ENCODE measurements around the gene ERFE.

ERFE gene

GRCh38 chr2:238139196-238140039, 19.4 kb upstream of the ERFE start:
- no peak for DNase-seq (ENCODE audit: low spot score)

DNA sequence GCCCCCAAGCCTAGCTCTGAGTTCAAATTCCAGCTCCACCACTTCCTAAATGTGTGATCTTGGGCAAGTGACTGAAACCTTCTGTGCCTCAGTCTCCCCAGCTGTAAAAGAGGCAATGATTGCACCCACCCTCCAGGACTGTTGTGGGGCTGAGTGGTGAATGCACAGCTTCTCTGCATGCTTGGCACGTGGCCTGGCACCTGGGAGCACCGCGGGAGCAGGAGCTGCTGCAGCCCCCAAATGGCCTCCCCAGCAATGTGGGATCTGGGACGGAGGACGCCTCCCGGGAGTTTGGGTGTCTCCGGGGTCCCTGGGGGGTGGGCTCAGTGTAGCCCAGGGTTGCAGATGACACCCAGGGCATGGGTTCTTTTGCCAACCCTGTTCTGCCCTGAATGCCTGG, 18.7 kb upstream of the ERFE start:
- no peak for DNase-seq (ENCODE audit: low spot score)

DNA sequence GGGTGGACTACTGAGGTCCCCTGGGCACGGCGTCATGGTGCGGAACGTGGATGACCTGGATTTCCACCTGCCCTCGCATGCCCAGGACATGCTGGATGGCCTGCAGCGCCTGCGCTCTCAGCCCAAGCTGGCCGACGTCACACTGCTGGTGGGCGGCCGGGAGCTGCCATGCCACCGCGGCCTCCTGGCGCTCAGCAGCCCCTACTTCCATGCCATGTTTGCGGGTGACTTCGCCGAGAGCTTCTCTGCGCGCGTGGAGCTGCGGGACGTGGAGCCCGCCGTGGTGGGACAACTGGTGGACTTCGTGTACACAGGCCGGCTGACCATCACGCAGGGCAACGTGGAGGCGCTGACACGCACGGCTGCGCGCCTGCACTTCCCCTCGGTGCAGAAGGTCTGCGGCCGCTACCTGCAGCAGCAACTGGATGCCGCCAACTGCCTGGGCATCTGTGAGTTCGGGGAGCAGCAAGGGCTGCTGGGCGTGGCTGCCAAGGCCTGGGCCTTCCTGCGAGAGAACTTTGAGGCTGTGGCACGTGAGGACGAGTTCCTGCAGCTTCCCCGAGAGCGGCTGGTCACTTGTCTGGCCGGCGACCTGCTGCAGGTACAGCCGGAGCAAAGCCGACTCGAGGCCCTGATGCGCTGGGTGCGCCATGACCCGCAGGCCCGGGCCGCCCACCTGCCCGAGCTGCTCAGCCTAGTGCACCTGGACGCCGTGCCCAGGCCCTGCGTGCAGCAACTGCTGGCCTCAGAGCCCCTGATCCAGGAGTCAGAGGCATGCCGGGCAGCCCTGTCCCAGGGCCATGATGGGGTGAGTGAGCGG, 17.8 kb upstream of the ERFE start:
- DNase-seq (ENCODE audit: low spot score): no peak

- peak; percentile 40 for DNase-seq (ENCODE audit: low spot score)
Measured at GRCh38 chr2:238141541-238142318, 17.0 kb upstream of the ERFE start.

DNA sequence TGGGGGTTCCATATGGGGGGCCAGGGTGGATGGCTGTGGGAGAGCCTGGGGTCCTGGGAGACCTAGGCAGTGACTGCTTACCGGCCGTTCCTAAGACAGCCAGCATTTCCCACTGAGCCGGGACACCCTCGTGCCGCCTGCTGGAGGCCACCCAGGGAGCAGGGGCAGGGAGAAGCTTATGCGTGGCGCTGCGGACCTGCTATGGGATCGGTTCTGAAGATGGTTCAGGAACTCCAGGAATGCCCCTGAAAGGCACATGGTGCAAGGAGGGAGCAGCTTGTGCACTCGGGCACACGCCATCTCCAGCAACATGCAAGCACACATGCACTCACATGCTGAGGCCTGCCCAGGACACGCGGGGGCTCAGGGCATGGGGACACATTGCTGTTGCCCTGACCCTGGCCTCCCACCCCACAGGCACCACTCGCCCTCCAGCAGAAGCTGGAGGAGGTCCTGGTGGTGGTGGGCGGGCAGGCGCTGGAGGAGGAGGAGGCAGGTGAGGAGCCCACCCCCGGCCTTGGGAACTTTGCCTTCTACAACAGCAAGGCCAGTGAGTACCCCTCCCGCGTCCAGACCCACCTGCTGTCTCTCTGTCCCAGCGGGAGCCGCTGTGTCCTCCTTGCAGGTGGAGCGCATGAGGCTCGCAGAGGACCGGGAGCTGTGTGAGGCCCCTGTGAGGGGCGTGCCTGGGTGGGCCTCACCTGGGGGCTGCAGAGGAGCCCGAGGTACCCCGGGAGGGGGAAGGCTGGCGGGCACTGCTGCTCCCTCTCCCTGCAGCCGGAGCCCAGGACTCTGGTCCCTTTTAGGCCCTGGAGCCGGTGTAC, 16.2 kb upstream of the ERFE start:
- no peak for DNase-seq (ENCODE audit: low spot score)

DNA sequence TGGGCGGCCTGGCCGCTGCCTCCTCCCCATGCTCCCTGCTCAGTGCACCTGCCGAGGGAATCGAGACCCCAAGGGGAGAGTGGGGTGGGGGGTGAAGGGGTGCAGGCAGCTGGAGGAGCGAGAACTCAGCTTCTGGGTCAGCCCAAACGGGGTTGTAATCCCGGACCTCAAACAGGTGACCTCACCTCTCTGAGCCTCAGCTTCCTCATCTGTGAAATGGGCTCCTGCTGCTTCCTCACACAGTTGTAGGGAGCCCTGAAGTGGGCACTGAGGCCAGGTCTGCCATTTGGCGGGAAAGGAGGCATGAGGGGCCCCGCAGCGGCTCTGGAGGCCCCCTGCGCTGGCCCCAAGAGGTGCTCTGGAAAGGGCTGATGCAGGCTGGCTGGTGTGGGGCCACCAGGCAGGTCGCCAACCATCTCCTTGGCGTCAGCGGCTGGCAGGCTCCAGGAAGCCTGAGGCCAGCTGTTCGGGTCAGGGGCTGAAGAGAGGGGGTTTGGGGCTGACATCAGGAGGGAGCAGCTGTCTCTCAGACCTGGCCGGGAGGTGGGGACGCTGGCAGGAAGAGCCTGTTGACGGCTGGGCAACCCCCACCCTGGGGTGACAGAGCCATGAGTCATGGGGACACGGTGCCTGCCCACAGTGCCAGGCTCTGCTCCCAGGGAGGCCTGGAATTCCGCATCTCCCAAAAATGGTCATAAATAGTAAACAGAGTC, 15.4 kb upstream of the ERFE start:
- DNase-seq (ENCODE audit: low spot score): peak; percentile 83

- DNase-seq (ENCODE audit: low spot score): no peak
Measured at GRCh38 chr2:238144262-238144661, 14.5 kb upstream of the ERFE start.

GRCh38 chr2:238145046-238145445, 13.7 kb upstream of the ERFE start:
- DNase-seq (ENCODE audit: low spot score): no peak

DNA sequence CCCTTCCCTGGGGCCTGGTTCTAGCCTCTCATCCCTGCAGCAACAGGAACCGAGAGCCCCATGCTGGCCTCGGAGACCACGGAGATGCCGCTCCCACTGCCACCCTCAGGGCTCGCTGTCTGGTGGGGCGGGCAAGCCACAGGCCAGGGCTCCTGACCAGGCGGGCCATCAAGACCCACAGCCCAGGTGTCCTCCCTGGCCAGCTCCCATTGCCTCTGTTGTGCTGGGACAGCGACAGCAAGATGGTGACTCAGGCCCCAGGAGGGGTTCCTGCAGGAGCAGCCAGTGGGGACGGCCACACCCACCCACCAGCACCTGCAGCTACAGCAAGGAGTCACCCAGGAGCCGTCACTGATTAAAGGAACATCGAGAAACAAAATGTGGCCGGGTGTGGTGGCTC, 12.9 kb upstream of the ERFE start:
- no peak for DNase-seq (ENCODE audit: low spot score)

DNA sequence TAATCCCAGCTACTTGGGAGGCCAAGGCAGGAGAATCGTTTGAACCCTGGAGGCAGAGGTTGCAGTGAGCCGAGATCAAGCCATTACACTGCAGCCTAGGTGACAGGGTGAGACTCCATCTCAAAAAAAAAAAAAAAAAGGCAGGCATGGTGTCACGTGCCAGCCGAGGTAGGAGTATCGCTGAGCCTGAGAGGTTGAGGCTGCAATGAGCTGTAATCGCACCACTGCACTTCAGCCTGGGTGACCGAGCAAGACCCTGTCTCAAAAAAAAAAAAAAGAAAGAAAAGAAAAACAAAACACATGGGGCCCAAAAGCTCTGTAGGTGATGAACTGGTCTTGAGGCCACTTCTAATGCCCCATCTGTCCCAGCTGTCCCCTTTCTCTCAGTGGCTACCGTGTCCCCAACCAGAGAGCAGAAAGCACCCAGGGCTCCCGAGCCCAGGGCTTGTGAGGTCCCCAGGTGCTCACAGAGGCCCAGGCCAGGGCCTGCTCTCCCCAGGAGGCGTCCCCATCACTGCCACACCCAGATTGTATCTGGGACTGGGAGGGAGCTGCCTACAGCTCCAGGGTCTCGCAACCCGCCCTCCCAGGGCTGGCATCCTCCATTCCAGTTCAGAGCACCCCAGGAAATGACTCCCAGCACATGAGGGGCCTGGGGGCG, 11.8 kb upstream of the ERFE start:
- no peak for DNase-seq (ENCODE audit: low spot score)

- no peak for DNase-seq (ENCODE audit: low spot score)
Measured at GRCh38 chr2:238148981-238149380, 9.8 kb upstream of the ERFE start.

DNA sequence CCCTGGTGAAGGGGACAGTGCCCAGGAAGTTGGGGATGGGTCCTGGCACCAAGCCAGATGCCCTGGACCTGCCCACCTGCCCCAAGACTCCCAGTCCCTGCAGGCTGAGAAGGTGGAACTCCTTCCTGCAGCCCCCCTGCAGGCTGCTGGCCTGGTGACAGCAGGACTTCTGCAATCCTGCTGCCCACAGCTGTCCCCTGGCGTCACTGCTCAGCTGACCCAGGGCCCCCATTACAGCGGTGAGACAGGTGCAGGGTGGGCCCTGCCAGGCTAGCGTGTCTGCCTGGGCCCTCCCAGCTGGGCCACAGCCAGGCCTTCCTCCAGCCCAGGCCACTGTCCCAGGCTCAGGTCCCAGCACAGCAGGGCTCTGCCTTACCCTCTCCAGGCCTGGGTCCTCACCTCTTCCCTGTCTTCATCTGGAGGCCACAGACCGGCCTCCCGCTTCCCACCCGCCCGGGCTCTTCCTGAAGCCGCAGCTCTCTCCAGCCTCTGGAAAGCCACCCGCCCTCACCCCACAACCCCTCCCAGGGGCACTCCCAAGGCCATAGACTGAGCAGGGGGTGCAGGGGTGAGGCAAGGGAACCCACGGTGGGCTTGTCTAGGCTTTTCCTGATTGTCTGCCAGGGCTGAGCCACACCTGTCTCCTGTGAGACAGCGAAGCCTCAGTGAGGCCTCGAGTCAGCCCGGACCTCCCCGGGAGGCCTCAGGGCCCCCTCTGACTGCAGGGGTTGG, 8.8 kb upstream of the ERFE start:
- DNase-seq (ENCODE audit: low spot score): no peak

GRCh38 chr2:238150686-238151085, 8.1 kb upstream of the ERFE start:
- no peak for DNase-seq (ENCODE audit: low spot score)

- DNase-seq (ENCODE audit: low spot score): no peak
Measured at GRCh38 chr2:238151205-238151604, 7.6 kb upstream of the ERFE start.

DNA sequence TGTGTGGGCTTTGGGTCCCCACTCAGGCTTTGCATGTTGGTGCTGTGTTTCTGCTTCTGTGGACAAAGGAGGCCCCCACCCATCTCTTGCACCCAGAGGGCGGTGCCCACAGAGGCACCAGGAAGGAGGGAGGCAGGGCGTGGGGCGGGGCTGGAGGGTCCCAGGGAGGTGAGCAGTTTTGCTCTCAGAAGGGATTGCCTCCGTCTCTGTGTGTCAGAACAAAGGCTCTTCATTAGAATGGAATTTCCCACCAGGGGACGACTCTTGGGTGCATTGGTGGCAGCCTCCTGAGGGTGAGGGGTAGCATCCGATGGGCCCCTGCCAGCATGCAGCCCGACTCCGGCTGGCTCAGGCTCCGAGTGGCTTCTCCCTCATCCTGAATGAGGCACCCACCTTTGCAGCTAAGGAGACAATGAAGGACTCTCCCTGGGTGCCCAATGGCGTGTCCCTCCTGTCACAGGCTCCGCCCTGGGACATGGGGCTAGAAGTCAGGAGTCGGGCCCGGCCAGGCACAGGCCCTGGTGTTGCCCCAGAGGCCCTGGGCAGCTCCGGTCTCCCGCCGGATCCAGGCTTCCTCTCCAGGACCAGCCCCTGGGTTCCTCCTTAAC, 7.0 kb upstream of the ERFE start:
- no peak for DNase-seq (ENCODE audit: low spot score)

- no peak for DNase-seq (ENCODE audit: low spot score)
Measured at GRCh38 chr2:238152771-238153688, 5.7 kb upstream of the ERFE start.

DNA sequence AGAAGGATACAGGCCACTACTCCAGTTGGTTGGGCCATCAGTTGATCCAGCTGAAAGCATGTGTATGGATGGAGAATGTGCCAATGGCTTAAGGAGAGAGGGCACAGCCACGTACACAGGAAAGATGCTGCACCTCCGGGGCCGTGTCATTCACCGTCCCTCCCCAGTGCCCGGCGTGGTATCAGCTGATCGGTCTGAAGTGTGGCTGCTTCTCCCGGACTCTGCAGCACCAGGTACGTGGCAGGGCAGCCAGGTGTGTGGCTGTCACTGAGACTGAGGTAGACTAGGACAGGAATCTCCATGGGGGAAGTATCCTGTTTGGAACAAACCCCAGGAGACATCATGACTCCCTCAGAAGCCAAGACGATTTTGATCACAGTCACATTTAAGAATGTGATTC, 4.2 kb upstream of the ERFE start:
- no peak for DNase-seq (ENCODE audit: low spot score)

GRCh38 chr2:238155051-238155760, 3.6 kb upstream of the ERFE start:
- DNase-seq (ENCODE audit: low spot score): no peak

All from AG20443 (cell line).